Stomach (tissue), 9 donors: ENCODE measurements around the gene ATP8A2. TPM values are rescaled to one million over a fixed set of nuclear protein-coding genes. Genes with fewer than 3 reads are reported as not detected.

ENCODE experiments used
- DNase-seq, 2 donors: peaks; one replicate each; pipeline versions ENCODE4 v3.0.0 to v3.0.0-alpha.2; 2013 to 2019
- H3K27ac ChIP-seq, 5 donors: fragments of 200-600 bp in 4 of 5; sonication (generic) in 4 of 5; one replicate each; pipeline ENCODE4 v1.5.1; 2013 to 2019; ENCODE audit warnings: mild to moderate bottlenecking in 1 of 5, moderate library complexity in 1 of 5
- H3K27me3 ChIP-seq, 3 donors: fragments of 200-600 bp; sonication (generic); one replicate each; pipeline ENCODE4 v1.5.1; 2017 to 2019; ENCODE audit warnings: mixed run types in 1 of 3
- H3K36me3 ChIP-seq, 4 donors: fragments of 200-600 bp; sonication (generic); 1 replicate in 3 of 4; 2 replicates in 1 of 4; pipeline ENCODE4 v1.5.1; 2016 to 2019
- H3K4me1 ChIP-seq, 4 donors: fragments of 200-600 bp; sonication (generic); one replicate each; pipeline ENCODE4 v1.5.1; 2016 to 2019
- H3K4me3 ChIP-seq, 4 donors: fragments of 200-600 bp; sonication (generic) in 3 of 4; one replicate each; pipeline ENCODE4 v1.5.1; 2016 to 2019; ENCODE audit warnings: mild to moderate bottlenecking in 1 of 4
- H3K9me3 ChIP-seq, 4 donors: fragments of 200-600 bp; sonication (generic); one replicate each; pipeline ENCODE4 v1.5.1; 2016 to 2019
- CTCF ChIP-seq, 7 experiments: fragments of 450-650 bp in 4 of 7; fragments of 200-600 bp in 3 of 7; sonication (generic) in 3 of 7; IDR thresholded peaks; one replicate each; pipeline ENCODE4 v1.5.1; 2016 to 2019; ENCODE audit warnings: antibody characterized with exemption in 7 of 7, control low read depth in 2 of 7, mild to moderate bottlenecking in 1 of 7
- EP300 ChIP-seq: sonication (generic); formaldehyde crosslinking; IDR thresholded peaks from one replicate; pipeline ENCODE4 v1.6.1; 2017; ENCODE audit warnings: antibody characterized with exemption
- POLR2A ChIP-seq, 4 donors: fragments of 450-650 bp; IDR thresholded peaks; one replicate each; pipeline ENCODE4 v1.6.1; 2016; ENCODE audit warnings: antibody characterized with exemption in 4 of 4, control low read depth in 2 of 4, mild to moderate bottlenecking in 1 of 4, moderate library complexity in 1 of 4
- POLR2AphosphoS5 ChIP-seq, 3 donors: sonication (generic); formaldehyde crosslinking; IDR thresholded peaks; one replicate each; pipeline ENCODE4 v1.6.1; 2016; ENCODE audit warnings: antibody characterized with exemption in 3 of 3
- WGBS, 5 donors: extraction: QIAGEN DNeasy Blood & Tissue Kit in 3 of 5; methylation state at CpG; one replicate each; pipeline versions ENCODE4 v1.1.5 to v1.1.7; 2013 to 2018; 5-methylcytosine and 5-hydroxymethylcytosine counted together
- intact Hi-C: fragments of 100-400 bp; cut with DNase I; formaldehyde crosslinking; loops from one replicate; pipeline ENCODE4 v1.15.1; 2023; ENCODE audit warnings: low total_unique reads
- polyA plus RNA-seq, 3 donors: library from polyadenylated mRNA; stranded (reverse); fragments of 200-250 nt; gene quantifications; one replicate each; pipeline ENCODE4 v1.2.3, GENCODE V29; 2013
- total RNA-seq, 5 donors: library from RNA; depleted of rRNA; stranded (reverse); fragments of >200 nt; gene quantifications; one replicate each; pipeline versions ENCODE4 v1.1.0 to v1.2.3, GENCODE V29; 2014 to 2016
- donor health status: healthy with polysubstance abuse.
- donor health status: Bipolar disorder and iron deficiency.
- donor health status: healthy.

The ATP8A2 gene
- total and polyA plus RNA-seq, 8 donors: 0.12 to 3.5 (median 0.20) TPM; not detected in 3

GRCh38 chr13:25380741-25381324 is 9.1 kb downstream of the ATP8A2 start:
- WGBS, 5 donors: 69 to 75% (median 72%) methylated on average over 7 of the region's 7 CpGs
- intact Hi-C loops: no loop called here
- no peak overlapping the region for H3K27ac ChIP-seq
- H3K9me3 ChIP-seq: no peaks in the 10 kb centered on the region
- H3K4me3 ChIP-seq: no peak overlapping the region
- no peaks in the 10 kb centered on the region for H3K4me1 ChIP-seq
- H3K36me3 ChIP-seq: no peaks in the 10 kb centered on the region
- peaks cover 0 to 15% (median 0%) of the 10 kb centered on the region in 3 donors for H3K27me3 ChIP-seq
- DNase-seq: no peak
- TF ChIP-seq EP300 (no peak), CTCF (IDR thresholded peaks at IDR 0.05) (no peak), POLR2A (IDR thresholded peaks at IDR 0.05) (no peak), POLR2AphosphoS5 (IDR thresholded peaks at IDR 0.05) (no peak)

GRCh38 chr13:25384758-25385410 is 13.1 kb downstream of the ATP8A2 start:
- TF ChIP-seq POLR2A (IDR thresholded peaks at IDR 0.05) (no peak), POLR2AphosphoS5 (IDR thresholded peaks at IDR 0.05) (no peak), EP300 (no peak), CTCF (IDR thresholded peaks at IDR 0.05) (no peak)

GRCh38 chr13:25391932-25392331 is 20.2 kb downstream of the ATP8A2 start:
- intact Hi-C loops: no loop called here
- 42 to 72% (median 43%) methylated on average over 4 of the region's 4 CpGs for WGBS, 5 donors
- no peak for DNase-seq

More at GRCh38 chr13:25384758-25385410, 13.1 kb downstream of the ATP8A2 start:
- no peaks in the 10 kb centered on the region for H3K4me1 ChIP-seq
- intact Hi-C loops: no loop called here
- DNase-seq: peak in 1 of 2 donors; percentile 36
- WGBS, 5 donors: 26 to 47% (median 40%) methylated on average over 4 of the region's 4 CpGs
- H3K27me3 ChIP-seq: peaks cover 0 to 25% (median 3%) of the 10 kb centered on the region in 3 donors
- no peak overlapping the region for H3K27ac ChIP-seq
- no peak overlapping the region for H3K4me3 ChIP-seq
- H3K36me3 ChIP-seq: no peaks in the 10 kb centered on the region
- no peaks in the 10 kb centered on the region for H3K9me3 ChIP-seq

More at GRCh38 chr13:25391932-25392331, 20.2 kb downstream of the ATP8A2 start:
- H3K27me3 ChIP-seq: peaks cover 0 to 9% (median 0%) of the 10 kb centered on the region in 3 donors
- no peak overlapping the region for H3K4me3 ChIP-seq
- no peaks in the 10 kb centered on the region for H3K36me3 ChIP-seq
- TF ChIP-seq POLR2AphosphoS5 (IDR thresholded peaks at IDR 0.05): no peak
- TF ChIP-seq CTCF (IDR thresholded peaks at IDR 0.05): no peak
- H3K4me1 ChIP-seq: no peaks in the 10 kb centered on the region
- no peaks in the 10 kb centered on the region for H3K9me3 ChIP-seq
- H3K27ac ChIP-seq: no peak overlapping the region
